H1 (cell line): ENCODE data around the gene CASP9. TPM values are rescaled to one million over a fixed set of nuclear protein-coding genes. Genes with fewer than 3 reads are reported as not detected.

Experiments
- ASH2L ChIP-seq: fragments of 200-600, 300-600 bp; sonication (generic); IDR thresholded peaks from one replicate; pipeline ENCODE4 v1.7.1; 2017; ENCODE audit warnings: low read length
- CEBPB ChIP-seq: IDR thresholded peaks from 2 replicates; pipeline ENCODE4 v1.6.1; 2012; ENCODE audit warnings: low read depth, low read length
- PHF8 ChIP-seq: fragments of 200-600 bp; sonication (generic); conservative IDR thresholded peaks from 2 replicates; pipeline ENCODE4 v1.7.1; 2012; ENCODE audit warnings: low read depth, mild to moderate bottlenecking, inconsistent platforms, low read length, moderate library complexity
- POLR2A ChIP-seq, 2 experiments: IDR thresholded peaks; 1 replicate in 1 of 2; 2 replicates in 1 of 2; pipeline ENCODE4 v1.6.1; 2011; ENCODE audit warnings: low read depth in 2 of 2, low read length in 2 of 2, mild to moderate bottlenecking in 2 of 2; ENCODE audit errors: control extremely low read depth in 1 of 2
- POLR2AphosphoS5 ChIP-seq: IDR thresholded peaks from 2 replicates; pipeline ENCODE4 v1.6.1; 2011; ENCODE audit warnings: low read depth, low read length
- POU5F1 ChIP-seq: IDR thresholded peaks from 2 replicates; pipeline ENCODE4 v1.6.1; 2011; ENCODE audit warnings: low read depth, mild to moderate bottlenecking, low read length, moderate library complexity
- RFX5 ChIP-seq: IDR thresholded peaks from 2 replicates; pipeline ENCODE4 v1.6.1; 2011; ENCODE audit warnings: low read depth, low read length, improper control_type of control experiment, borderline replicate concordance
- TBP ChIP-seq: IDR thresholded peaks from 2 replicates; pipeline ENCODE4 v1.6.1; 2011; ENCODE audit warnings: low read depth, low read length, improper control_type of control experiment
- polyA plus RNA-seq, 7 experiments: library from polyadenylated mRNA; depleted of rRNA in 3 of 7; stranded (reverse) in 5 of 7; unstranded in 2 of 7; fragments of >200 nt in 5 of 7; fragments of 200-250 nt in 2 of 7; gene quantifications; 1 replicate in 5 of 7; 2 replicates in 1 of 7; 4 replicates in 1 of 7; pipeline versions ENCODE4 v1.2.1 to v1.2.3, GENCODE V29; 2011 to 2013; ENCODE audit warnings: missing spikeins in 2 of 7, mixed read lengths in 2 of 7
- total RNA-seq: library from RNA; stranded (reverse); fragmentation: NEBNext Ultra II Directional; extraction: Animal tissue kit (Norgen Biotek cat#: 25700); gene quantifications from 2 replicates; pipeline ENCODE4 v1.2.1, GENCODE V29; 2021

Gene CASP9
- total and polyA plus RNA-seq, 2 of the 8 experiments (the other 6 are each of a cell fraction or from before 2014, with no cell fraction given), result 14.8 to 36.3 TPM

DNA sequence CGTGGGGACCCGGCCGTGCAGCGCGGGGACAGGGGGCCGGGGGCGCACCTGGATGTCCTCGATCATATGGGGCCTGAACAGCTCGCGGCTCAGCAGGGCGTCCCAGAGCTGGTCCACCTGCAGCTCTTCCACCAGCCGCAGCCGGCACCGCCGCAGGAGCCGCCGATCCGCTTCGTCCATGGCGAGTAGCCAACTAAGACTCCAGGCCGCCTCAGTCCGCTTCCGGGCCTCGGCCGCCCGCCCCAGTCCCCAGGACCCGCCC lies at the start of gene CASP9 (continued):
- TF ChIP-seq RFX5, result no peak
- peak; percentile 92 for TF ChIP-seq POLR2AphosphoS5
- no peak for TF ChIP-seq POU5F1
- peak; percentile 18 for TF ChIP-seq ASH2L
- peak; percentile 58 for TF ChIP-seq PHF8
- TF ChIP-seq POLR2A (IDR thresholded peaks at IDR 0.05; ENCODE audit: control extremely low read depth in 1 of 2, low read depth in 2 of 2, low read length in 2 of 2), result peak; percentile 90 to 94
- TF ChIP-seq TBP, result peak; percentile 76
- TF ChIP-seq CEBPB, result no peak
